SU-DHL-6 (cell line): Measurements from ENCODE around the gene SRPK2.

Source experiments
- H2AFZ ChIP-seq: fragments of 200-600 bp; sonication (generic); 2 replicates; pipeline ENCODE4 v1.6.1; 2014; ENCODE audit warnings: low read depth, mild to moderate bottlenecking, moderate library complexity, mixed read lengths, antibody characterized with exemption, low read length; ENCODE audit not compliant: severe bottlenecking
- H3F3A ChIP-seq: fragments of 200-600 bp; shearing (Covaris generic); 2 replicates; pipeline ENCODE4 v1.6.0; 2016; ENCODE audit warnings: antibody characterized with exemption, mild to moderate bottlenecking; ENCODE audit not compliant: insufficient read depth
- H3K27ac ChIP-seq: fragments of 200-600 bp; sonication (generic); 2 replicates; pipeline ENCODE4 v1.5.1; 2016; ENCODE audit warnings: low read depth, mild to moderate bottlenecking, low read length, moderate library complexity, mixed read lengths
- H3K27me3 ChIP-seq: fragments of 200-600 bp; sonication (generic), shearing (Covaris generic); 2 replicates; pipeline ENCODE4 v1.6.0; 2014; ENCODE audit warnings: mild to moderate bottlenecking, low read length
- H3K36me3 ChIP-seq: fragments of 200-600 bp; sonication (generic); 2 replicates; pipeline ENCODE4 v1.6.1; 2014; ENCODE audit warnings: mild to moderate bottlenecking, low read length, mixed read lengths
- H3K4me2 ChIP-seq: fragments of 300-600, 200-600 bp; shearing (Covaris generic), sonication (generic); 2 replicates; pipeline ENCODE4 v1.6.0; 2014; ENCODE audit warnings: low read length, low read depth, mild to moderate bottlenecking; ENCODE audit not compliant: poor library complexity, severe bottlenecking
- H3K4me3 ChIP-seq: fragments of 200-600 bp; sonication (generic); 2 replicates; pipeline ENCODE4 v1.5.1; 2014; ENCODE audit warnings: antibody characterized with exemption, low read length, mild to moderate bottlenecking, mixed read lengths; ENCODE audit not compliant: insufficient read depth, poor library complexity, severe bottlenecking
- H3K79me2 ChIP-seq: fragments of 200-600 bp; sonication (generic); 2 replicates; pipeline ENCODE4 v1.6.1; 2014; ENCODE audit warnings: mild to moderate bottlenecking, low read length, moderate library complexity; ENCODE audit not compliant: insufficient read depth
- H3K9ac ChIP-seq: fragments of 200-600 bp; sonication (generic); 2 replicates; pipeline ENCODE4 v1.7.0; 2014; ENCODE audit warnings: mild to moderate bottlenecking, low read length
- H3K9me2 ChIP-seq: fragments of 200-600 bp; sonication (generic); replicated peaks from 2 replicates; pipeline ENCODE4 v1.6.1; 2014; ENCODE audit warnings: low read length; ENCODE audit not compliant: insufficient read depth
- H3K9me3 ChIP-seq: fragments of 200-600 bp; sonication (generic); 2 replicates; pipeline ENCODE4 v1.6.1; 2014; ENCODE audit warnings: low read length, mixed read lengths; ENCODE audit not compliant: insufficient read depth
- H4K20me1 ChIP-seq: fragments of 200-600 bp; sonication (generic); 2 replicates; pipeline ENCODE4 v1.6.1; 2014; ENCODE audit warnings: low read depth, mild to moderate bottlenecking, antibody characterized with exemption, low read length, moderate library complexity, mixed read lengths
- EZH2phosphoT487 ChIP-seq: fragments of 200-600 bp; sonication (generic), shearing (Covaris generic); conservative IDR thresholded peaks from 2 replicates; pipeline ENCODE4 v1.6.1; 2018; ENCODE audit warnings: mild to moderate bottlenecking, antibody characterized with exemption, low read length, moderate library complexity, mixed read lengths
- TF ChIP-seq, protein P1 (sequence below): fragments of 200-600 bp; sonication (generic); IDR thresholded peaks from one replicate; pipeline ENCODE4 v1.5.1; 2017; ENCODE audit warnings: antibody characterized with exemption, mild to moderate bottlenecking, low read length, moderate library complexity; ENCODE audit not compliant: insufficient read depth, poor library complexity, severe bottlenecking

The SRPK2 gene

DNA sequence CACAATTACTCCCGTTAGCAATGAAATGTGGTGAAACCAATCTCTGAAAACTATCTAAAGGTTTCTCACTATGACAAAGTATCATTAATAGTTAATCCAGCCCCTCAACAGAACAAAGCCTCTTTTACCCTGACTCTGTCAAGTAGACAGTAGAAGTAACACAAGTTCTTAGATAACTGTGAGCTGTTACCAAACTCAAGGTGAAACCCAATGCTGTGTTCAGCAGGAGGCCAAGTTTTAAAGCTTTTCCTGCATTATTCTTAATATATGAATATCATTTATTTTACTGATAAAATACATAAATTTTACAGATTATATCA is 109.1 kb downstream of the SRPK2 start:
- Histone ChIP-seq H3K36me3 (no peaks in the 10 kb centered on the region), H3K9me2 (no peaks in the 10 kb centered on the region), H3K9ac (no peak overlapping the region), H3K4me3 (no peak overlapping the region), H3F3A (no peaks in the 10 kb centered on the region), H3K27me3 (no peaks in the 10 kb centered on the region), H3K4me2 (no peak overlapping the region), H3K27ac (no peak overlapping the region), H3K79me2 (0 out of 2 replicates have a peak, but pooled peaks cover 4% of the 10 kb centered on the region), H4K20me1 (peaks cover 6% of the 10 kb centered on the region; the same call in 1 of the 2 replicates), H3K9me3 (no peaks in the 10 kb centered on the region), H2AFZ (no peak overlapping the region)
- TF ChIP-seq EZH2phosphoT487, result no peak
- TF ChIP-seq, protein P1, sequence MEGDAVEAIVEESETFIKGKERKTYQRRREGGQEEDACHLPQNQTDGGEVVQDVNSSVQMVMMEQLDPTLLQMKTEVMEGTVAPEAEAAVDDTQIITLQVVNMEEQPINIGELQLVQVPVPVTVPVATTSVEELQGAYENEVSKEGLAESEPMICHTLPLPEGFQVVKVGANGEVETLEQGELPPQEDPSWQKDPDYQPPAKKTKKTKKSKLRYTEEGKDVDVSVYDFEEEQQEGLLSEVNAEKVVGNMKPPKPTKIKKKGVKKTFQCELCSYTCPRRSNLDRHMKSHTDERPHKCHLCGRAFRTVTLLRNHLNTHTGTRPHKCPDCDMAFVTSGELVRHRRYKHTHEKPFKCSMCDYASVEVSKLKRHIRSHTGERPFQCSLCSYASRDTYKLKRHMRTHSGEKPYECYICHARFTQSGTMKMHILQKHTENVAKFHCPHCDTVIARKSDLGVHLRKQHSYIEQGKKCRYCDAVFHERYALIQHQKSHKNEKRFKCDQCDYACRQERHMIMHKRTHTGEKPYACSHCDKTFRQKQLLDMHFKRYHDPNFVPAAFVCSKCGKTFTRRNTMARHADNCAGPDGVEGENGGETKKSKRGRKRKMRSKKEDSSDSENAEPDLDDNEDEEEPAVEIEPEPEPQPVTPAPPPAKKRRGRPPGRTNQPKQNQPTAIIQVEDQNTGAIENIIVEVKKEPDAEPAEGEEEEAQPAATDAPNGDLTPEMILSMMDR, result no peak

DNA sequence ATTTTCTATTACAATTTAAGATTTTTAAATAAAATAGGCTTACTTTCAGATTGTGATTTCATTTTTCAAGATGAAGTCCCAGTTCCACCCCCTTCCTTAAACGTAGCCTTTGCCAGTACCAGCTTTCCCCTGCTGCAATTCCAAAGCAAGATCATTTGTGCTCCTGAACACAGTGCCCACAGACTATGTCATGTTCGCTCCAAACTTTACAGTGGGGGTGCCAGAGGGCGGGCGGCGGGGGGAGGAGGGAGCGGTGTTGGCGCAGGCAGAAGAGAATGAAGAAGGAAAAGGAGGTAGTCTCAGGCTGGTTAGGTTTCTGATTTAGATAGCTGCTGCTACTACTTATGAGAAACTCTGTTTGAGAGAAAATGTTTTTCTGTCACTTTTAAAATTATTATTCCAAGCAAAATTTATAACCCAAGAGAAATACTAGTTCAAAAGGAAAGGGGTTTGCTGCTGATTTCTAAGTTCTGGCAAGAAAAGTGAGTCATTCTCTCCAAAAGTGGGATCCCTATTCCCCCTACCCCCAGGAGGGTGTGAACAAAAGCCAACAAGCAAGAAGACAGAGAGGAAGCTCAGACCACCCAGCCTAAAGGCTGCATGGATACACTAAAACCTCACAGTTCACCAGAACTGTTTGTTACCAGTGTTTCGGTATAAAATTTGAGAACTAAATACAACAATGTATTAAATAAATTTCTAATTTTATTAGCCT is 109.6 kb downstream of the SRPK2 start:
- H3K4me2 ChIP-seq, result no peak overlapping the region
- no peaks in the 10 kb centered on the region for H3K27me3 ChIP-seq
- H3F3A ChIP-seq, result no peaks in the 10 kb centered on the region
- no peak overlapping the region for H3K27ac ChIP-seq
- H3K36me3 ChIP-seq, result no peaks in the 10 kb centered on the region
- no peak overlapping the region for H2AFZ ChIP-seq
- TF ChIP-seq EZH2phosphoT487, result no peak
- TF ChIP-seq, protein P1, result no peak
- peaks cover 6% of the 10 kb centered on the region; the same call in 1 of the 2 replicates for H4K20me1 ChIP-seq
- no peak overlapping the region for H3K4me3 ChIP-seq
- no peaks in the 10 kb centered on the region for H3K9me3 ChIP-seq
- no peak overlapping the region for H3K9ac ChIP-seq
- no peaks in the 10 kb centered on the region for H3K9me2 ChIP-seq
- H3K79me2 ChIP-seq, result 0 out of 2 replicates have a peak, but pooled peaks cover 4% of the 10 kb centered on the region

DNA sequence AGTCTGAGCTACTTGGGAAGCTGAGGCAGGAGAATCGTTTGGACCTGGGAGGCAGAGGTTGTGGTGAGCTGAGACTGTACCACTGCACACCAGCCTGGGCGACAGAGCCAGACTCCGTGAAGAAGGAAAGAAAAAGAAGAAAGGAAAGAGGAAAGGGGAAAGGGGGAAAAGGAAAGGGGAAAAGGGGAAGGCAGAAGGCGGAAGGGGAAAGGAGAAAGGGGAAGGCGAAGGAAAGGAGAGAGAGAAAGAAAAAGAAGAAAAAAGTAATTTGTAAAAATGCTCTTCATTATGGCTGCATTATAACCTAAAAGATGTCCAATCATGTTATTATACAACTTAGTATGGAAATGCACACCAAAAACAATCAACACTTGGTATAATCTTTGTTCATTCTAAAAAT is 110.2 kb downstream of the SRPK2 start:
- Histone ChIP-seq H3K9me3 (no peaks in the 10 kb centered on the region), H3K27me3 (no peaks in the 10 kb centered on the region), H2AFZ (no peak overlapping the region), H3K27ac (no peak overlapping the region), H3K4me2 (no peak overlapping the region), H3K79me2 (0 out of 2 replicates have a peak, but pooled peaks cover 4% of the 10 kb centered on the region), H3F3A (no peaks in the 10 kb centered on the region), H3K9ac (no peak overlapping the region), H3K36me3 (no peaks in the 10 kb centered on the region), H3K4me3 (no peak overlapping the region), H3K9me2 (no peaks in the 10 kb centered on the region), H4K20me1 (peaks cover 6% of the 10 kb centered on the region; the same call in 1 of the 2 replicates)
- TF ChIP-seq EZH2phosphoT487, result no peak
- TF ChIP-seq, protein P1, result no peak
